ENCODE data around the gene PPP3CA. TPM values are rescaled to one million over a fixed set of nuclear protein-coding genes. Genes with fewer than 3 reads are reported as not detected.

PPP3CA gene
- total and polyA plus RNA-seq, 2 of the 8 experiments (the other 6 are each of a cell fraction or from before 2014, with no cell fraction given): 7.9 to 35.0 TPM

- WGBS, 2 experiments (ENCODE audit: extremely low coverage in 1 of 2, insufficient coverage in 1 of 2, insufficient read length in 1 of 2, insufficient replicate concordance in 2 of 2, low coverage in 1 of 2, low lambda C conversion rate in 2 of 2, missing lambda C conversion rate in 1 of 2): 84% methylated on average over 3 of the region's 3 CpGs; no CpG with 5 or more reads in 1 of the 2 experiments
- no peak overlapping the region for H3K23ac ChIP-seq (ENCODE audit: insufficient read length)
- no peak overlapping the region for H2BK15ac ChIP-seq (ENCODE audit: low read length)
- no peak overlapping the region for H3K14ac ChIP-seq (ENCODE audit: insufficient read length)
- no peak overlapping the region for H2BK20ac ChIP-seq (ENCODE audit: low read length)
- no peak overlapping the region for H3K56ac ChIP-seq (replicated peaks; ENCODE audit: insufficient read length, low read depth, low read length)
- POLR2A ChIA-PET (ENCODE audit: partially characterized antibody): no interaction called here
- no peak overlapping the region for H3K4me2 ChIP-seq (ENCODE audit: insufficient read depth in 1 of 2, low read depth in 2 of 2, low read length in 2 of 2)
- TF ChIP-seq BRCA1 (IDR thresholded peaks at IDR 0.05; ENCODE audit: low read depth, low read length): no peak
- TF ChIP-seq ZNF274 (IDR thresholded peaks at IDR 0.05; ENCODE audit: borderline replicate concordance, extremely low read depth, low read length): no peak
- no peak for TF ChIP-seq HDAC6 (IDR thresholded peaks at IDR 0.05; ENCODE audit: low read depth, low read length)
- no peak for TF ChIP-seq HDAC2 (IDR thresholded peaks at IDR 0.05; ENCODE audit: borderline replicate concordance in 1 of 2, low read depth in 2 of 2, low read length in 2 of 2)
- TF ChIP-seq SP2 (IDR thresholded peaks at IDR 0.05; ENCODE audit: low read length): no peak
- TF ChIP-seq MAX (IDR thresholded peaks at IDR 0.05): no peak
- no peak for TF ChIP-seq SAP30 (IDR thresholded peaks at IDR 0.05; ENCODE audit: insufficient read depth, insufficient replicate concordance, low read length)
- TF ChIP-seq RAD21 (IDR thresholded peaks at IDR 0.05 in 1 of 2, conservative IDR thresholded peaks at IDR 0.05 in 1 of 2; ENCODE audit: low read depth in 2 of 2, low read length in 2 of 2): no peak
- no peak for TF ChIP-seq EZH2 (IDR thresholded peaks at IDR 0.05; ENCODE audit: low read depth, low read length, severe bottlenecking)
- TF ChIP-seq TEAD4 (IDR thresholded peaks at IDR 0.05; ENCODE audit: low read depth, low read length): no peak
- TF ChIP-seq KDM1A (IDR thresholded peaks at IDR 0.05; ENCODE audit: borderline replicate concordance, low read length): no peak
- TF ChIP-seq GABPA (IDR thresholded peaks at IDR 0.05; ENCODE audit: borderline replicate concordance, insufficient read depth, low read length): no peak
- no peak for TF ChIP-seq SP1 (IDR thresholded peaks at IDR 0.05; ENCODE audit: low read depth, low read length)
- H3K79me2 ChIP-seq (ENCODE audit: control insufficient read depth in 1 of 2, insufficient read depth in 2 of 2, low read length in 2 of 2): peaks cover 0 to 72% of the 10 kb centered on the region in 2 experiments; a peak in 2 of 4 replicates
- no peak overlapping the region for H2BK12ac ChIP-seq (ENCODE audit: low read depth, low read length)
- H2AFZ ChIP-seq (ENCODE audit: low read length): no peak overlapping the region
- no peak overlapping the region for H2BK5ac ChIP-seq (ENCODE audit: low read depth, low read length)
- H4K20me1 ChIP-seq (replicated peaks in 1 of 2; ENCODE audit: control insufficient read depth in 1 of 2, insufficient read depth in 2 of 2, low read length in 2 of 2): peaks cover 0 to 2% of the 10 kb centered on the region in 2 experiments
- CTCF ChIA-PET (ENCODE audit: partially characterized antibody): interaction anchor here (1.1 to 1.2 kb wide), 2 partner anchors 10 to 63 kb away, joined by 3 read pairs; no protein-coding TSS in a partner anchor
- no peak overlapping the region for H3K9ac ChIP-seq (replicated peaks in 1 of 4; ENCODE audit: extremely low read depth in 1 of 4, low read depth in 3 of 4, low read length in 3 of 4)
- no peak overlapping the region for H3K27ac ChIP-seq (ENCODE audit: low read depth, low read length)
- H2AK5ac ChIP-seq (ENCODE audit: low read depth, low read length): no peak overlapping the region
- H3K4ac ChIP-seq (replicated peaks; ENCODE audit: insufficient read length, low read depth, low read length): no peak overlapping the region
- H3K18ac ChIP-seq (ENCODE audit: extremely low read depth, low read length): no peak overlapping the region
- no peak overlapping the region for H4K91ac ChIP-seq (replicated peaks; ENCODE audit: insufficient read length, low read length)
- H2BK120ac ChIP-seq (replicated peaks; ENCODE audit: low read depth, low read length): no peak overlapping the region
- H3K27me3 ChIP-seq (replicated peaks in 1 of 4; ENCODE audit: control insufficient read depth in 3 of 4, extremely low read depth in 1 of 4, insufficient read depth in 3 of 4, low read length in 3 of 4): no peaks in the 10 kb centered on the region
- FAIRE-seq: no peak
- H3K4me1 ChIP-seq (replicated peaks in 1 of 4; ENCODE audit: control insufficient read depth in 3 of 4, insufficient read depth in 4 of 4, low read length in 3 of 4): peaks cover 0 to 2% (median 0%) of the 10 kb centered on the region in 4 experiments; a peak in 1 of 7 replicates
- no peaks in the 10 kb centered on the region for H3K9me3 ChIP-seq (ENCODE audit: insufficient read depth in 2 of 2, low read depth in 1 of 2, low read length in 1 of 2)
- H3K23me2 ChIP-seq (ENCODE audit: low read depth, low read length): no peaks in the 10 kb centered on the region
- H3K79me1 ChIP-seq (ENCODE audit: low read depth, low read length): peaks cover 3% of the 10 kb centered on the region; the same call in 1 of the 2 replicates
- no peak overlapping the region for H4K5ac ChIP-seq (ENCODE audit: insufficient read length, low read depth, low read length)
- H4K8ac ChIP-seq (ENCODE audit: extremely low read depth, insufficient read depth, low read length): no peak overlapping the region
- DNase-seq (ENCODE audit: low read depth in 1 of 2, low spot score in 2 of 2): no peak
- no peak overlapping the region for H3K4me3 ChIP-seq (ENCODE audit: extremely low read depth in 1 of 4, insufficient read depth in 2 of 4, low read depth in 3 of 4, low read length in 4 of 4)
- no peaks in the 10 kb centered on the region for H3K36me3 ChIP-seq (ENCODE audit: control insufficient read depth in 2 of 4, insufficient read depth in 4 of 4, low read length in 3 of 4)
Measured at GRCh38 chr4:101238706-101239105, 108.6 kb downstream of the PPP3CA start.

Data from H1 (cell line).